GM19193 (cell line): ENCODE data around the gene SLC44A1.

ENCODE experiments used
- POLR2A ChIP-seq: IDR thresholded peaks from 4 replicates; pipeline ENCODE4 v1.6.1; 2011; ENCODE audit not compliant: insufficient read depth, insufficient read length; ENCODE audit errors: extremely low read depth

Gene SLC44A1

DNA sequence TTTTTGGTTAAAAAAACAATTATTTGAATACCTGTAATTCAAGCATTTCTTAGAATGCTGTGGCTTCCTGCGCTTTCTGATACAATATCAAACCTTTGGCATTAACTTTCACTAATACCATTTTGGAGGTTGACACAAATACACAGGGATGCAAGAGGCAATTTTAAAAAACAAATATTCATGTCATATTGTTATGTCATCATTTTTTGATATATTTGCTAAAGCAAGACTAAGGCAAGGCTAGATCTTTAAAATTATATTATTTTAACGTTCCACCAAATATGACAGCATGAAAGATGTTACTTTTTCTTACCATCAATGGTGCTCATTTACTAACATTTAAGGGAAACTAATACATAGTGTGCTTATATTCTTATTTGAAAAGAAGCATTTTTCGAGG is 110.0 kb downstream of the SLC44A1 start:
- TF ChIP-seq POLR2A = no peak

DNA sequence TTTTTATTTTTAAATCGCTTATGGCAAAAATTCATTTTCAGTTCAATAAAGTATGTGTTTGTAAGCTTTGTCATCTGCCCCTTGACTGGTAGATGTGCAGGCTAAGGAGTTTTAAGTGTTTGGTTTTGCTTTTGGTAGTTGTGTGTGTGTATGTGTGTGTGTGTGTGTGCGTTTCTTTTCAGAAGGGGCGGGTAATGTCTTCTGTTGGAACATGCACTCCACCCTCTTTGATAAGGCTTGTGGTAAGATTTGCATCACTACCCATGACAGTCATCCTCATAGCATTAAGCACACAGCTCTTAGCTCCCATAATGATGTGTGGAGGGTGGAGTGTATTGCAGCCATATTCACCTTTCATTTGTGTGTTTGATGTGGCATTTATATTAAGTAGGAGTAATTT is 111.3 kb downstream of the SLC44A1 start:
- TF ChIP-seq POLR2A = no peak

DNA sequence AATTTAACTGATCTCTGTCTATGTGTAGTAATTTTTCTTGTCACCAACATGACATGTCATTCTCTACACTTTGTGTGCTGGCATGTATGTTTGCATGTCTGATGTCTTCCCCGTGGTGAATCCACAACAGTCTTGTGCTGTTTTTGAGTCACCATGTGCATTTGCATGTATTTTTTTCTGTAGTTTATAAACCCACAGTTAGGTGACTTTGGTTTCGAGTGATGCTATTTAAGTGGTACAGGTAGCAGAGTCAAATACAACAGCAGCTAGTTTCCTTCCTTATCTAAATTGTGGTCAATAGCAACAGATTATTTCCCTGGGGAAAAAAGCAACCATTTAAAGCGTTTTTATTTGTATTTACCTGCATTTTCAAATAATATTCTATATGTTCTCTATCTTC is 113.5 kb downstream of the SLC44A1 start:
- no peak for TF ChIP-seq POLR2A

DNA sequence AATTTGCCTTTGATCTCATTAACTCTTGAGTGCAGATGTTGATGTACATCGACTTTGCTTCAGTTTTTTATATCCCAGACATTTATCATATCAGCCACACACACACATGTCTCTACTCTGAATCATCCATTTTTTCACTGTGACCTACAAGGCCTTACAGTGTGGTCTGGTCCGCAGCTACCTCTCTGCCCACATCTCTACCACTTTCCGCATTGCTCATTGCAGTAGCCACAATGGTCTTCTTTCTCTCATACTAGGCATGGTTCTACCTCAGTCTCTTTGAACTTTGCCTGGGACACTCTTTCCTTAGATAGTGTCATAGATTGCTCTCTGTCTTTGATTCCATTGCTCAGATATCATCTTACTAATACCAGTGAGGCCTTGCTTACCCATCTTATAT is 115.4 kb downstream of the SLC44A1 start:
- no peak for TF ChIP-seq POLR2A

DNA sequence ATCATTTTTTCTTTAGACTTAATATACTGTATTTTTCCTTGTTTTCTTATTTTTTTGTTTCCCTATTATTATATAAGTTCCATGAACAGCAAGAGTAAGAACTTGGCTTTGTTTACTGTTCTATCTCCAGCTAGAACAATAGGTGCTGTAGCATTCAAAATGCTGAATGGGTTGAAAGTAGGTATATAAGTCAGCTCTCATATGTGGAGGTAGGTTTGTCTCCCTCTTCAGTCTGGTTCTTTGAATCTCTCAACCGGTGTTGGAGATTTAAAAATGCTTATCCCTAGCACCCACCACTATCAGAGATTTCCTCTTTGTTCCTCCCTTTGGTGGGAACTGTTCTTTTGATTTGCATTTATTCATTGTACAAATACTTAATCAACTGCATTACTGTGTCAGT is 115.9 kb downstream of the SLC44A1 start:
- no peak for TF ChIP-seq POLR2A

DNA sequence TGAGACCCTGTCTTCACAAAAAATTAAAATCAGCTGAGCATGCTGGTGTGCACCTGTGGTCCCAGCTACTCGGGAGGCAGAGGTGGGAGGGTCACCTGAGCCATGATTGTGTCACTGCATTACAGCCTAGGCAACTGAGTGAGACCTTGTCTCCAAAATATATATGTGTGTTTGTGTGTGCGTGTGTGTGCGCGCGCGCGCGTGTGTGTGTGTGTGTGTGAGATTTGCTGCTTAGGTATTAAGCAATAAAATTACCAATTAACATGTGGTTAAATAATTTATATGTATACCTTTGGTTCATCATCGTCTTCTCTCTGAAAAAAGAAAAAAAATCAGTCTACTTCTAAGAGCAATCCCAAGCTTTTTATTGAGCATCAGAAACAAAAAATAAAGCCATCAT is 117.4 kb downstream of the SLC44A1 start:
- no peak for TF ChIP-seq POLR2A

DNA sequence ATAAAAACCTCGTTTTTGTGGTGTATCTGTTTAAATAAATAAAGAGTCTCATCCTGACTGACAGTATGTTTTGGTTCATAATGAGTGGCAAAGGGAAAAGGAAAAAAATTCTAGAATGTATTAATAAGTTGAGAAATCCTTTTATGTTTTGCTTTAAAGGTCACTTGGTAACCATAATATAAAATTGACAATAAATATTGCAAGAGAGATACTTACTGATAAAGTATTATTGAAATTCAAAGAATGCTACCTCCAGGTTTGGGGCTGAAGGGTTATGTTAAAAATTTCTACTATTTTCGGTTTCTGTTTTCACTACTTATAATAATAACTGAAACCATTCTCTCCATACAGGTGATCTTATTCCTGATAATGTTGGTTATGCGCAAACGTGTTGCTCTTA is 118.0 kb downstream of the SLC44A1 start:
- TF ChIP-seq POLR2A = no peak

DNA sequence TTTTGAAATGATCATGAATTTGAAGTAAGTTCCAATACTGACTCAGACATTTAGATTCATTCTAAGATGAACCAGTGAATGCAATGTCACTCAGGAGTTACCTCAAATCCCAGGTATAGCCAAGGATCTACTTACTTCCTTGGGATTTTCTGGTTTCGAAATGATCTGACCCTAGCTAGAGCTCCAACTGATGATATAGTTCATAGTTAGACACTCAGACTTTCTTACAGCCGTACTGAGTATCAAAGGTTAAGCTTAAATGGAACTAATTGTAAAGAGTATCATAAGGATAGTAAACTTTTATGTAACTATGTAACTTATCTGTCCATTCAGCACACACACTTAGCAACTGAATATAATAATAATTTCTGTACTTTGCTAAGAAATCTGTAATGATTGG is 119.4 kb downstream of the SLC44A1 start:
- TF ChIP-seq POLR2A = no peak

DNA sequence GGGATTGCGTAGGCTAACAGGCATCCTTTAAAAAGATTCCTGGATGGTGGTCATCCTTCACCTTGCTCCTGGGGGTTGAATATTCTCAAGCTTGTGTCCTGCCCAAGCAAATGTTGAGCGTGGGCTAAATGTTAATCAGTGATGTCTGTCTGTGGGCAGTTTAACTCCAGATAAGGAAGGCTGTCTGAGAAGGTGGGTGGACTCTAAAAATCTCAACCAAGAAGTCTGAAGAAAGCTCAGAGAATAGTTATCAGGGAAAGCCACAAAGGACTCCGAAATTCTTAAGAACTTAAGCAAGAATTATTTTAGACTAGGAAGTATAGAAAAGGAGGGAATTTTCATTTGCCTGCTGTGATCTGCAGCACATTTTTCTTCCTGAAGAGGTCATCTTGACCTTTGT is 125.5 kb downstream of the SLC44A1 start:
- no peak for TF ChIP-seq POLR2A

DNA sequence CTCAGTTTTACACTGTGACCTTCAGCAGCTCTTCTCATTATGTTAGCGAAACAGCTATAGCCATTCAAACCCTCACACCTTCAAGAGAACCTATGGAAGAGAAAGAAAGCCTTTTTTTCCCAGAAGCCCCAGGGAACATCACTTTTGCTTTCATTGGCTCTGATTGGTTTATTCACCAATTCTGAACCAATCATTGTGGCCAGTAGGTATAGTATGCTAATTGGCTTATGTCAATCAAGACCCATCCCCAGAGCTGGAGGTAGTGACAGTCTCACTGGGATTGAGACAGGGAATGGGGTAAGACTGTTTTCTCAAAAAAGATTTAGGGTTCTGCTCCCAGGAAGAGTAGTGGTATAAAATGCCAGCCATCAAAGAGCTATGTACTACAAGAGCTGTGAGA is 129.3 kb downstream of the SLC44A1 start:
- no peak for TF ChIP-seq POLR2A

DNA sequence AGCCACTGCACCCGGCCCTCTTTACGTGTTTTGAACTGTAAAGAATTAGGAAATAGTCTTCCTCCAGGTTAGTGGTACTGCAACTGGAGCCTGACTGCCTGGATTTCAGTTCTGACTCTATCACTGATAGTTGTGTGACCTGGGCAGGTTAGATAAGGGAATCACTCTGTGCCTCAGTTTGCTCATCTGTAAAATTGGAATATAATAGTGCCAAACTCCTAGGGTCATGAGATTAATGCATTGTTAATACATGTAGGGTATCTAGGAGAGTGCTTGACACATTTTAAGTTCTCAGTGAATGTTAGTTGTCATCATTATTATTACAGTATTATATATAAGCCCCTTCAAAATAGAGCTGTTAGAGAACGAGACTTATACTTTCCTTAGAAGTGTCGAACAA is 130.9 kb downstream of the SLC44A1 start:
- no peak for TF ChIP-seq POLR2A

DNA sequence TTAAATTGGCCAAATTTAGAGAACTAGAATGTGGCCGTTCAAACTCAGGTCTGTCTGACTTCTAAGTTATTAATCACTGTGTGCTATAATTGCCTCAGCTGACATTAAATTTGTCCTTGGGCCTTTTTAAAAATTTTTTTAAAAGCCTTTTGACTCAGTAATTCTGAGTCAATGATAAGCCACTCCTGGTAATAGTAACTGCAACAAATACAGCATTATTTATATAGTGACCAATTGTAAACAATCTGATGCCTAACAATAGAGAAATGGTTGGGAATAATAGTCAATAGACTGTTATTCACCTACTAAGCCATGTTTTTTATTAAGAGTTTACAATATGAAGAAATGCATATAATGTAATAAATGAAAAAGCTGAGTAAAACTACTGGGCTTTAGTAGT is 132.4 kb downstream of the SLC44A1 start:
- TF ChIP-seq POLR2A = no peak

DNA sequence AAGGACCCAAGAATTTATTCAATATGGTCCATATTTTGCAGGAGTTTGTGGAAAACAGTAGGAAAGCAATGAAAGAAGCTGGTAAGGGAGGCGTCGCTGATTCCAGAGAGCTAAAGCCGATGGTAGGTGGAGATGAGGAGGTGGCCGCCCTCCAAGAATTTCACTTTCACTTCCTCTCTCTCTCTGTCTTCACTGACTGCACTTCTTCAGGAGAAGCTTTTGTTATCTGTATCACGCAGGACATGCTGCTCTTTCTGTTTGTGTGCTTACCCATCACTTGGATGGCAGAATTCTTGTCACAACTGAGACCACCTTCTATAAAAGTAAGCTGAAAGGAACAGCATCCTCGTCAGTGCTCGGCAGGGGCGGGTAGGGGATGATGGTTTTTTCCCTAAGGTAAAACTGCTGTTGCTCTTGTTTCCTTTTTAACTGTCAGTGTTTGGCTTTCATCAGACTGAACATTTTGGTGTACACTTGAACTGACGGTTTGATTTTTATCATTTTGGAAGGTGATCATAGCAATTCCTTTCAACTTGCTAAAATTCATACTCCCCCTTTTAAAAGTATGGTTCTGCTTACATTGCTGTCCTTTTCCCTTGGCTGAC is 141.0 kb downstream of the SLC44A1 start:
- no peak for TF ChIP-seq POLR2A

DNA sequence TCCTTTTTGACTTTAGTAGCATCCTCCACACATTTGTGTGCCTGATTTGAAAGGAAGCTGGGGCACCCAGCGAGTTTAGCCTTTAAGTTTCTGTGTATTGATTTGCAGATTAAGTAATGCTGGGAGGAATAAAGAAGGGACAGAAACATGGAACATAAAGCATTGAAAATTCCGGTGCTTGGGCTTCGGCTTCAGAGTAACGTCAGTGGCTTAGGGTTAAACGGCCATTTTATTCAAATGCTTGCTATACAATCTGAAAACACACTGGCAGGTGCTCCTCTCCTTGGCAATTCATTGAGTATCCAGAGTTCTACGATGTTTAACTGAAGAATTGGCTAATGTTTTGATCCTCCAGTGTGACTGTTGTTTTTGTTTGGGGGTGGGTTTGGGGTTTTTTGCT is 145.3 kb downstream of the SLC44A1 start:
- no peak for TF ChIP-seq POLR2A

DNA sequence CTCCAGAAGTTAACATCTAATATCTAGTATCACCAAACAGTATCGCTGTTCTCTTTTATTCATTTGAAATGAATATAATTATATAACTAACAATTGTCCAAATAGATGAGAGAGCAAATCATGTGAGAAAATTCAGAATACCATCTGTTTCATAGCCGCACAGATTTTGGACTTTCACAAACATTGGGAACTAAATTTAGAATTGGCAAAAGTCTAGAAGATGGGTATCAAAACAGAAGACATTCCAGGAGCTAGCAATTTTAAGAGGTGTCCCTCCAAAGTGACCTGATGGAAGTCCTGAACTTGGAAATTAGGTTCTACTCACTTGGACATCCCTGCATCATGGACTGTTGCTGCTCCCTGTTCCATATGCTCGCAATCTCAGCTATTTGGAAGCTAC is 146.4 kb downstream of the SLC44A1 start:
- no peak for TF ChIP-seq POLR2A

DNA sequence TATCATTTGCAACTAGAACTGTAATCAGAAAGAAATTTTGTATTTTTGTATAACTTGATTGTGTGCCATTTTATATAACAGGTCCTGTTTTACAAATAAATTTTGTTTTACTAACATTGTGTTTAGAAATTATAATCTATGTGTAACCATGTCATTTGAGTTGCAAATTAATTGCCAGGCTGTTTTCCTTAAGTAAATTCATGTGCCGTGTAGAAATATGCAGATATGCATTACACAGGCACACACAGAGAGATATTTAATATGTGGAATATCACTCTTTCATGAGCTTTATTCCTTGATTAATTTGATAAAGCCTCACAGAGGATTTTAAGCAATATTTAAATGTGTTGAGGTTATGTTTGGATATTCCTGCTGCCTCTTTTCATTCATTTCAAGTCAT is 146.8 kb downstream of the SLC44A1 start:
- TF ChIP-seq POLR2A = no peak

DNA sequence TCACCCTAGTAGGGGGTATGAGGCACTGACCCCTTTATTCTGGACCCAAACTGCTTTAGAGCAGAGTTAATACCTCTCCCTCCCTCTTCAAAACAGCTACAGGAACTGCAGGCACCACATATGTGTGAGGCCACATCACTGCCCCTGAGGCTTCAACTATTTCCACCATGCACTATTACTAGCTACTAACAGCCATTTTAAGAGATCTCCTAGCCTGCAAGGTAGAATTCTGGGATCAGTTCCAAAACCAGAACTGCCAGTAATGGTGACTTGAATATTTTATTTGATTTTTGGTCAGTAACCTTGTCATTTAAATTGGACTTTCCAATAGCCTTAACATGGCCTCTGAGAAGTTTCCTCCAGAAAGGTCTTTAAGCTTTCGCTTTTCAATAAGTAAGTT is 148.1 kb downstream of the SLC44A1 start:
- TF ChIP-seq POLR2A = no peak
